H1 (cell line): ENCODE data around the gene GOLGA1. TPM values are rescaled to one million over a fixed set of nuclear protein-coding genes. Genes with fewer than 3 reads are reported as not detected.

Source experiments
- CTCF ChIA-PET: fragments of 300-600 bp; sonication (Branson Sonifier 250); formaldehyde crosslinking; loops from one replicate; lab custom pipeline; 2021; ENCODE audit not compliant: partially characterized antibody; lab: Charles Lee
- POLR2A ChIA-PET: fragments of 300-600 bp; sonication (Branson Sonifier 250); formaldehyde crosslinking; loops from one replicate; lab custom pipeline; 2021; ENCODE audit warnings: inconsistent platforms; ENCODE audit not compliant: partially characterized antibody; lab: Charles Lee
- DNase-seq, 2 experiments: peaks; one replicate each; pipeline versions ENCODE4 v3.0.0 to v3.0.0-alpha.2; 2010 to 2022; ENCODE audit warnings: low spot score in 2 of 2, low read depth in 1 of 2, mixed read lengths in 1 of 2
- FAIRE-seq: peaks from 2 replicates; lab custom pipeline; 2011; peaks lifted over from hg19 to GRCh38; lab: Jason Lieb, UNC
- H2AFZ ChIP-seq: 2 replicates; pipeline ENCODE4 v1.8.1; 2012; ENCODE audit warnings: low read length, inconsistent platforms
- H2AK5ac ChIP-seq: 2 replicates; pipeline ENCODE4 v1.6.1; 2013; ENCODE audit warnings: low read depth, low read length
- H2BK120ac ChIP-seq: replicated peaks from 2 replicates; pipeline ENCODE3; 2013; ENCODE audit warnings: low read depth, low read length, inconsistent platforms
- H2BK12ac ChIP-seq: 2 replicates; pipeline ENCODE4 v1.6.1; 2013; ENCODE audit warnings: low read depth, low read length
- H2BK15ac ChIP-seq: 2 replicates; pipeline ENCODE4 v1.6.1; 2013; ENCODE audit warnings: low read length
- H2BK20ac ChIP-seq: 2 replicates; pipeline ENCODE4 v1.6.1; 2013; ENCODE audit warnings: low read length
- H2BK5ac ChIP-seq: 2 replicates; pipeline ENCODE4 v1.6.1; 2013; ENCODE audit warnings: low read depth, low read length
- H3K14ac ChIP-seq: 2 replicates; pipeline ENCODE4 v1.6.1; 2013; ENCODE audit warnings: inconsistent platforms; ENCODE audit not compliant: insufficient read length
- H3K18ac ChIP-seq: 2 replicates; pipeline ENCODE4 v1.6.1; 2013; ENCODE audit warnings: low read length; ENCODE audit errors: extremely low read depth
- H3K23ac ChIP-seq: 2 replicates; pipeline ENCODE4 v1.6.1; 2013; ENCODE audit warnings: inconsistent platforms; ENCODE audit not compliant: insufficient read length
- H3K23me2 ChIP-seq: 2 replicates; pipeline ENCODE4 v1.6.1; 2013; ENCODE audit warnings: low read depth, low read length
- H3K27ac ChIP-seq: 2 replicates; pipeline ENCODE4 v1.6.1; 2011; ENCODE audit warnings: low read depth, low read length, inconsistent platforms
- H3K27me3 ChIP-seq, 4 experiments: replicated peaks in 1 of 4; 1 replicate in 1 of 4; 2 replicates in 3 of 4; pipeline versions ENCODE4 v1.6.1 to v1.8.1; 2011 to 2013; ENCODE audit warnings: low read length in 3 of 4, mild to moderate bottlenecking in 3 of 4, inconsistent platforms in 2 of 4, mixed read lengths in 2 of 4, moderate library complexity in 1 of 4; ENCODE audit not compliant: control insufficient read depth in 3 of 4, insufficient read depth in 3 of 4; ENCODE audit errors: extremely low read depth in 1 of 4
- H3K36me3 ChIP-seq, 4 experiments: 2 replicates each; pipeline versions ENCODE4 v1.6.1 to v1.8.1; 2011 to 2013; ENCODE audit warnings: mild to moderate bottlenecking in 4 of 4, low read length in 3 of 4, moderate library complexity in 2 of 4, control low read depth in 1 of 4, inconsistent platforms in 1 of 4; ENCODE audit not compliant: insufficient read depth in 4 of 4, control insufficient read depth in 2 of 4
- H3K4ac ChIP-seq: replicated peaks from 2 replicates; pipeline ENCODE3; 2013; ENCODE audit warnings: low read length, low read depth, mixed read lengths, inconsistent platforms; ENCODE audit not compliant: insufficient read length
- H3K4me1 ChIP-seq, 4 experiments: replicated peaks in 1 of 4; 1 replicate in 1 of 4; 2 replicates in 3 of 4; pipeline versions ENCODE4 v1.6.1 to v1.8.1; 2011 to 2013; ENCODE audit warnings: low read length in 3 of 4, inconsistent platforms in 2 of 4, mixed read lengths in 1 of 4; ENCODE audit not compliant: insufficient read depth in 4 of 4, control insufficient read depth in 3 of 4
- H3K4me2 ChIP-seq, 2 experiments: 2 replicates each; pipeline versions ENCODE4 v1.6.1 to v1.8.1; 2011 to 2013; ENCODE audit warnings: low read depth in 2 of 2, low read length in 2 of 2, control low read depth in 1 of 2, inconsistent platforms in 1 of 2, mild to moderate bottlenecking in 1 of 2; ENCODE audit not compliant: insufficient read depth in 1 of 2
- H3K4me3 ChIP-seq, 4 experiments: fragments of 200-600, 300-600 bp in 1 of 4; sonication (generic), shearing (Covaris generic), sonication (Bioruptor Twin) in 1 of 4; 2 replicates each; pipeline versions ENCODE4 v1.5.1 to v1.8.1; 2011 to 2016; ENCODE audit warnings: low read length in 4 of 4, low read depth in 3 of 4, control low read depth in 2 of 4, inconsistent platforms in 2 of 4, mild to moderate bottlenecking in 2 of 4, mixed read lengths in 1 of 4, moderate library complexity in 1 of 4; ENCODE audit not compliant: insufficient read depth in 2 of 4; ENCODE audit errors: extremely low read depth in 1 of 4
- H3K56ac ChIP-seq: replicated peaks from 2 replicates; pipeline ENCODE3; 2013; ENCODE audit warnings: low read depth, mild to moderate bottlenecking, mixed read lengths, low read length, inconsistent platforms; ENCODE audit not compliant: insufficient read length
- H3K79me1 ChIP-seq: 2 replicates; pipeline ENCODE4 v1.6.1; 2013; ENCODE audit warnings: low read depth, low read length, control low read depth
- H3K79me2 ChIP-seq, 2 experiments: 2 replicates each; pipeline versions ENCODE4 v1.6.1 to v1.8.1; 2012 to 2013; ENCODE audit warnings: low read length in 2 of 2, mild to moderate bottlenecking in 2 of 2, inconsistent platforms in 1 of 2; ENCODE audit not compliant: insufficient read depth in 2 of 2, control insufficient read depth in 1 of 2
- H3K9ac ChIP-seq, 4 experiments: replicated peaks in 1 of 4; 1 replicate in 1 of 4; 2 replicates in 3 of 4; pipeline versions ENCODE4 v1.6.1 to v1.8.1; 2011 to 2013; ENCODE audit warnings: low read depth in 3 of 4, low read length in 3 of 4, control low read depth in 2 of 4, mild to moderate bottlenecking in 2 of 4, moderate library complexity in 2 of 4, inconsistent platforms in 1 of 4; ENCODE audit errors: extremely low read depth in 1 of 4
- H3K9me3 ChIP-seq, 2 experiments: 2 replicates each; pipeline versions ENCODE4 v1.6.1 to v1.8.1; 2012 to 2013; ENCODE audit warnings: mild to moderate bottlenecking in 2 of 2, moderate library complexity in 2 of 2, control low read depth in 1 of 2, inconsistent platforms in 1 of 2, low read depth in 1 of 2, low read length in 1 of 2, mixed read lengths in 1 of 2; ENCODE audit not compliant: insufficient read depth in 2 of 2
- H4K20me1 ChIP-seq, 2 experiments: replicated peaks in 1 of 2; 2 replicates each; pipeline versions ENCODE3 to v1.8.1; 2011 to 2013; ENCODE audit warnings: inconsistent platforms in 2 of 2, low read length in 2 of 2, mild to moderate bottlenecking in 1 of 2; ENCODE audit not compliant: insufficient read depth in 2 of 2, control insufficient read depth in 1 of 2
- H4K5ac ChIP-seq: 2 replicates; pipeline ENCODE4 v1.6.1; 2013; ENCODE audit warnings: low read length, low read depth, mixed read lengths, inconsistent platforms; ENCODE audit not compliant: insufficient read length
- H4K8ac ChIP-seq: 2 replicates; pipeline ENCODE4 v1.8.0; 2013; ENCODE audit warnings: mild to moderate bottlenecking, moderate library complexity, low read length, inconsistent platforms; ENCODE audit not compliant: insufficient read depth; ENCODE audit errors: extremely low read depth
- H4K91ac ChIP-seq: replicated peaks from 2 replicates; pipeline ENCODE3; 2013; ENCODE audit warnings: low read length, mixed read lengths, inconsistent platforms; ENCODE audit not compliant: insufficient read length
- TAF1 ChIP-seq: IDR thresholded peaks from 2 replicates; pipeline ENCODE4 v1.6.1; 2011; ENCODE audit warnings: mild to moderate bottlenecking, low read depth, low read length
- WGBS, 2 experiments: shearing (Covaris generic) in 1 of 2; methylation state at CpG; one replicate each; pipeline versions ENCODE4 v1.1.6 to v1.1.7; 2013 to 2015; ENCODE audit warnings: low lambda C conversion rate in 2 of 2, mixed read lengths in 2 of 2, inconsistent platforms in 1 of 2, low coverage in 1 of 2, missing lambda C conversion rate in 1 of 2; ENCODE audit not compliant: insufficient replicate concordance in 2 of 2, insufficient coverage in 1 of 2, insufficient read length in 1 of 2; ENCODE audit errors: extremely low coverage in 1 of 2, missing lambda C conversion rate in 1 of 2; 5-methylcytosine and 5-hydroxymethylcytosine counted together
- polyA plus RNA-seq, 7 experiments: library from polyadenylated mRNA; depleted of rRNA in 3 of 7; stranded (reverse) in 5 of 7; unstranded in 2 of 7; fragments of >200 nt in 5 of 7; fragments of 200-250 nt in 2 of 7; gene quantifications; 1 replicate in 5 of 7; 2 replicates in 1 of 7; 4 replicates in 1 of 7; pipeline versions ENCODE4 v1.2.1 to v1.2.3, GENCODE V29; 2011 to 2013; ENCODE audit warnings: missing spikeins in 2 of 7, mixed read lengths in 2 of 7
- total RNA-seq: library from RNA; stranded (reverse); fragmentation: NEBNext Ultra II Directional; extraction: Animal tissue kit (Norgen Biotek cat#: 25700); gene quantifications from 2 replicates; pipeline ENCODE4 v1.2.1, GENCODE V29; 2021

Gene GOLGA1
- total and polyA plus RNA-seq, 2 of the 8 experiments (the other 6 are each of a cell fraction or from before 2014, with no cell fraction given): 4.8 to 6.5 TPM

DNA sequence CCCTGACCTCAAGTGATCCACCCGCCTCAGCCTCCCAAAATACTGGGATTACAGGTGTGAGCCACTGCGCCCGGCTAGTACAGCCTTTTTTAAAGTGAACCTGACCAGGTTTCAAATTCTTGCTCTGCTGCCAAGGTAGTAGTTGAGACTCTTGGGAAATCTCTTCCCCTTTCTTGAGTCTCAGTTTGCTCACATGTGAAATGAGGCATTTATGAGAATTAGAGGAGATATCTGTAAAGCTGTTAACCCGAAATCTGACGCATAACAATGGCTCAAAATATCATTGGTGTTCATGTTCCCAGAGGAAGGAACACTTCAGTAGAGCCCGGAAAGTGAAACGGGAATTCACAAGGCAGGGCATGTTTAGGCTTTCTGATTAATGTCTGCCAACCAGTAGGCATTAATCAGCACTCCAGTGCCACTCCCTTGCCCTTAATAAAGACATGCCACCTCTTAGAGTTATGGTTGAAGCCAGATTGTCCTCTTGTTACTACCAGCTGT, 77.5 kb downstream of the GOLGA1 start:
- H3K79me2 ChIP-seq: peaks cover 16 to 44% of the 10 kb centered on the region in 2 experiments
- POLR2A ChIA-PET: interaction anchor here (1.0 to 25.5 kb wide), 7 partner anchors 10 to 377 kb away, joined by 3 to 573 read pairs (median 23); partner anchors contain the start of genes NR6A1, OLFML2A and WDR38
- FAIRE-seq: no peak

More for the DNA sequence above, 77.5 kb downstream of the GOLGA1 start:
- Histone ChIP-seq H2BK20ac (no peak overlapping the region), H2BK12ac (no peak overlapping the region; the same call in 1 of the 2 replicates), H3K27ac (no peak overlapping the region), H3K36me3 (peaks cover 23 to 28% (median 26%) of the 10 kb centered on the region in 4 experiments), H4K20me1 (peaks cover 24 to 25% of the 10 kb centered on the region in 2 experiments), H3K9me3 (no peaks in the 10 kb centered on the region), H3K4me1 (peaks cover 8 to 15% (median 11%) of the 10 kb centered on the region in 4 experiments; a peak in 6 of 7 replicates), H3K4ac (no peak overlapping the region), H2AFZ (no peak overlapping the region), H3K23me2 (peaks cover 7% of the 10 kb centered on the region), H3K4me3 (no peak overlapping the region), H3K9ac (no peak overlapping the region), H2BK15ac (no peak overlapping the region), H4K5ac (no peak overlapping the region), H2BK120ac (no peak overlapping the region), H3K27me3 (no peaks in the 10 kb centered on the region), H2AK5ac (peak overlapping the region; percentile 88; the same call in 1 of the 2 replicates), H3K4me2 (no peak overlapping the region; a peak in 1 of 4 replicates), H4K8ac (no peak overlapping the region), H2BK5ac (no peak overlapping the region), H3K79me1 (peaks cover 10% of the 10 kb centered on the region), H4K91ac (no peak overlapping the region), H3K23ac (no peak overlapping the region), H3K56ac (no peak overlapping the region), H3K18ac (no peak overlapping the region), H3K14ac (no peak overlapping the region)
- no peak for DNase-seq
- CTCF ChIA-PET: interaction anchor here (1.0 to 42.1 kb wide), 7 partner anchors 11 to 518 kb away, joined by 3 to 1529 read pairs (median 5); partner anchors contain the start of genes NR6A1, OLFML2A and WDR38
- 97% methylated on average over 7 of the region's 7 CpGs; no CpG with 5 or more reads in 1 of the 2 experiments for WGBS, 2 experiments
- no peak for TF ChIP-seq TAF1
